SK-N-MC (cell line): ENCODE data around the gene UPF1.

Experiments used
- DNase-seq: peaks from one replicate; pipeline ENCODE4 v3.0.0-alpha.2; 2011; ENCODE audit warnings: low read depth, low spot score
- H3K27ac ChIP-seq: fragments of 200-600 bp; sonication (generic); 2 replicates; pipeline ENCODE4 v1.5.1; 2016; ENCODE audit warnings: mixed run types
- H3K36me3 ChIP-seq: fragments of 200-600 bp; sonication (generic); 2 replicates; pipeline ENCODE4 v1.6.1; 2017; ENCODE audit warnings: antibody characterized with exemption, low read length, mixed read lengths; ENCODE audit not compliant: insufficient read depth
- H3K4me3 ChIP-seq: fragments of 200-600 bp; sonication (generic); 2 replicates; pipeline ENCODE4 v1.5.1; 2016
- H3K9ac ChIP-seq: fragments of 200-600 bp; sonication (generic); 2 replicates; pipeline ENCODE4 v1.8.0; 2017; ENCODE audit warnings: mixed run types, mixed read lengths; ENCODE audit not compliant: insufficient read length
- H3K9me3 ChIP-seq: fragments of 200-600 bp; sonication (generic); 2 replicates; pipeline ENCODE4 v1.6.1; 2017; ENCODE audit warnings: low read depth, mild to moderate bottlenecking, antibody characterized with exemption, low read length, moderate library complexity, mixed read lengths
- EZH2 ChIP-seq: fragments of 200-600 bp; sonication (generic); IDR thresholded peaks from one replicate; pipeline ENCODE4 v1.6.1; 2017; ENCODE audit warnings: antibody characterized with exemption
- FOXP2 ChIP-seq: optimal IDR thresholded peaks from 2 replicates; pipeline ENCODE3; 2011; ENCODE audit warnings: mild to moderate bottlenecking, moderate library complexity; ENCODE audit not compliant: insufficient read depth; ENCODE audit errors: extremely low read length, control extremely low read depth
- POLR2AphosphoS5 ChIP-seq: IDR thresholded peaks from 2 replicates; pipeline ENCODE4 v1.6.1; 2012; ENCODE audit warnings: mild to moderate bottlenecking, low read depth, low read length, borderline replicate concordance

Gene UPF1

DNA sequence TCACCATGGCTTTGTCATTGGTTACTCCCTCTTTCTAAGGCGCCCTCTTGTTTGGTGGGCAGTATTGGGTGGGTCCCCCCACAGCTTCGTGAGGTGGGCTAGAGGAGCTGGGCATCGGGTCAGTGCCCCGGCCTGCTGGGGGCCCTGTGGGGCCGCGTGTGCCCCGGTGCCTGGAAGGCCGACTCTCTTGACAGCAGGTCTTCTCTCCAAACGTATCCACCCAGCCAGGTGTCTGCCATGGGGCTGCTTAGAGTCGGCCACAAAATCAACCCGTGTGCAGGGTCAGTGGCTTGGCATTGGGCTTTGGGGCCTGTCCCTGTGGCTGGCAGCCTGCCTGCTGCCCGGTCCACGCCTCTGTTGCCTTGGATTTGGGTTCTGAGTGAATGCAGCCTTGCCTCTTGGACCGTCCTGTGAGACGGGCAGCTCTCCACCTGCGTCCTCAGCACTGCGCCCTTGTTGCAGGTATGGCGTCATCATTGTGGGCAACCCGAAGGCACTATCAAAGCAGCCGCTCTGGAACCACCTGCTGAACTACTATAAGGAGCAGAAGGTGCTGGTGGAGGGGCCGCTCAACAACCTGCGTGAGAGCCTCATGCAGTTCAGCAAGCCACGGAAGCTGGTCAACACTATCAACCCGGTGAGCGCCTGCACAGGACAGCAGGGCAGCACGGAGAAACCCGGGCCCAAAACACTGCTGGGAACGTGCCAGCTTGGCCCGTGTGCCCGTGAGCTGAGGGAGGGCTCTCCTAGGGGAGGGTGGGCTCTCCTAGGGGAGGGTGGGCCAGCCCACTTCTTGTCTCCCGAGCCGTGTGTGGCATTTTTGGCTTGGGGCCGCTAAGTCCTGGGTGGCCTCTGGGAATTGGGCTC lies 31.4 kb downstream of the UPF1 start:
- no peak overlapping the region for H3K4me3 ChIP-seq
- H3K36me3 ChIP-seq: peaks cover 82% of the 10 kb centered on the region
- TF ChIP-seq FOXP2: no peak
- no peak for DNase-seq
- no peak overlapping the region for H3K27ac ChIP-seq
- no peak overlapping the region for H3K9ac ChIP-seq
- no peaks in the 10 kb centered on the region for H3K9me3 ChIP-seq

- Histone ChIP-seq H3K9ac (no peak overlapping the region), H3K4me3 (no peak overlapping the region), H3K27ac (no peak overlapping the region), H3K36me3 (peaks cover 78% of the 10 kb centered on the region), H3K9me3 (no peaks in the 10 kb centered on the region)
- TF ChIP-seq POLR2AphosphoS5: no peak
- no peak for TF ChIP-seq FOXP2
- TF ChIP-seq EZH2: no peak
- DNase-seq: no peak
These were observed 32.1 kb downstream of the UPF1 start for GRCh38 chr19:18863843-18864362.

GRCh38 chr19:18865106-18865972 lies 33.6 kb downstream of the UPF1 start:
- no peak overlapping the region for H3K27ac ChIP-seq
- H3K4me3 ChIP-seq: no peak overlapping the region
- TF ChIP-seq POLR2AphosphoS5 (no peak), EZH2 (no peak), FOXP2 (no peak)
- H3K36me3 ChIP-seq: peaks cover 64% of the 10 kb centered on the region
- no peak for DNase-seq
- no peak overlapping the region for H3K9ac ChIP-seq
- H3K9me3 ChIP-seq: no peaks in the 10 kb centered on the region

DNA sequence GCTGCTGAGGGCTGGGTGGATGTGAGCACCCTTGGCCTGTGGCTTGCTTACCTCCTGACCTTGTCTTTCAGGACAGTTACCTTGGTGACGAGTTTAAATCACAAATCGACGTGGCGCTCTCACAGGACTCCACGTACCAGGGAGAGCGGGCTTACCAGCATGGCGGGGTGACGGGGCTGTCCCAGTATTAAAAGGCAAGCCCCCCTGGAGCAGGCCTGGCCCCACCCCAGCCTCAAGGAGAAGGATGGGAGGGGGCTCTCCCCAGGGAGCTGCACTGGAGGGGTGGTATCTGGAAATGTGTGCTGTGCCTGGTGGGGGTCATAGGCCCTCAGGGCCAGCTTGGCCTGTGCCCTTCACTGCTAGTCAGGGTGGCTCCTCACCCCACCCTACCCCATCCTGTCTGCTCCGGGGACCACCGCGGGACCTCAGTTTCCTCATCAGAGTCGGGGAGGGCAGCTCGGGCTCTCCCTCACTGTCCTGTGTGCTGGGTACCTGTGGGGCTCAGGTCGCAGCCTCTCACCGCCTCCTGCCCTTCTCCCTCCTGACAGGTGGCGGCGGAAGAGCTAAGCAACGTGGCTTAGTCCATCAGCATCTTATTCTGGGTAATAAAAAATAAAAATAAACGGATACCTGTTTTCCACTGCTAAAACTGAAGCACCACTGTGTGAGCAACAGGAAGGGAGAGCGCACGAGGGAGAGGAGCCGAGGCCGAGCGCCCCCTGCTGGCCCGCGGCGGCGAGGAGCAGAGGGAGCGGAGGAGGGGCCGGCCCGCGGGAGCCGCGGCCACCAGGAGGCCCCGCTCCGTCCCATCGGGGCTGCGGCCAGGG lies 34.4 kb downstream of the UPF1 start:
- no peak for DNase-seq
- Histone ChIP-seq H3K36me3 (peaks cover 55% of the 10 kb centered on the region), H3K4me3 (no peak overlapping the region), H3K9ac (no peak overlapping the region), H3K27ac (no peak overlapping the region), H3K9me3 (no peaks in the 10 kb centered on the region)
- no peak for TF ChIP-seq POLR2AphosphoS5
- no peak for TF ChIP-seq FOXP2
- TF ChIP-seq EZH2: no peak

- DNase-seq: no peak
- H3K4me3 ChIP-seq: no peak overlapping the region
- H3K9me3 ChIP-seq: no peaks in the 10 kb centered on the region
- peaks cover 51% of the 10 kb centered on the region; the same call in 1 of the 2 replicates for H3K36me3 ChIP-seq
- H3K27ac ChIP-seq: 0 out of 2 replicates have a peak overlapping the region, but pooled peaks have one; percentile 7
- no peak overlapping the region for H3K9ac ChIP-seq
- TF ChIP-seq FOXP2: no peak
- TF ChIP-seq POLR2AphosphoS5: no peak; the same call in 1 of the 2 replicates
- no peak for TF ChIP-seq EZH2
These were observed 35.0 kb downstream of the UPF1 start for GRCh38 chr19:18866800-18867123.

- no peak for DNase-seq
- no peak for TF ChIP-seq EZH2
- no peak for TF ChIP-seq FOXP2
- TF ChIP-seq POLR2AphosphoS5: no peak
- Histone ChIP-seq H3K9me3 (no peaks in the 10 kb centered on the region), H3K9ac (no peak overlapping the region), H3K27ac (0 out of 2 replicates have a peak overlapping the region, but pooled peaks have one; percentile 7), H3K4me3 (no peak overlapping the region), H3K36me3 (peaks cover 47% of the 10 kb centered on the region; the same call in 1 of the 2 replicates)
These were observed 35.4 kb downstream of the UPF1 start for GRCh38 chr19:18867199-18867598.

DNA sequence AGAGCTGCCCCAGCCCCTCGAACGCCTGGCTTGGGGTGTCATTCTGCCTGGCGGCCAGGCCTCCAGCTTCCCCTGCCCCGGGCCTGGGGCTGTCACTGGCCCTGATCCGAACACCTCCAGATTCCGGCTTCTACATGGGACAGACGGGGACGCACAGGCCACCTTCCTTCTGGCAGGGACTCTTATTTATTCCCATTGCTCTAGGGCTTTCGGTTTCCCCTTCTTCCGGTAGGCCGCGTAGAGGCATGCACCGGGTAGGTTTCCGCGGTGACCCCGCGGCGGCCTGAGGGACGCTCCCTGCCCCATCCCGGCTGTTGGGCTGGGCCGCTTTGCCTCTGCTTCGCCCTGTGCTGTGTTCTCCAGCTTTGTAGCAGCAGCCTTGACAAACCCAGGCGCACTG lies 36.0 kb downstream of the UPF1 start:
- H3K9me3 ChIP-seq: no peaks in the 10 kb centered on the region
- no peak overlapping the region for H3K4me3 ChIP-seq
- TF ChIP-seq POLR2AphosphoS5: no peak
- TF ChIP-seq EZH2: no peak
- TF ChIP-seq FOXP2: no peak
- no peak overlapping the region for H3K9ac ChIP-seq
- no peak for DNase-seq
- H3K27ac ChIP-seq: 0 out of 2 replicates have a peak overlapping the region, but pooled peaks have one; percentile 13
- peaks cover 45% of the 10 kb centered on the region; the same call in 1 of the 2 replicates for H3K36me3 ChIP-seq

DNA sequence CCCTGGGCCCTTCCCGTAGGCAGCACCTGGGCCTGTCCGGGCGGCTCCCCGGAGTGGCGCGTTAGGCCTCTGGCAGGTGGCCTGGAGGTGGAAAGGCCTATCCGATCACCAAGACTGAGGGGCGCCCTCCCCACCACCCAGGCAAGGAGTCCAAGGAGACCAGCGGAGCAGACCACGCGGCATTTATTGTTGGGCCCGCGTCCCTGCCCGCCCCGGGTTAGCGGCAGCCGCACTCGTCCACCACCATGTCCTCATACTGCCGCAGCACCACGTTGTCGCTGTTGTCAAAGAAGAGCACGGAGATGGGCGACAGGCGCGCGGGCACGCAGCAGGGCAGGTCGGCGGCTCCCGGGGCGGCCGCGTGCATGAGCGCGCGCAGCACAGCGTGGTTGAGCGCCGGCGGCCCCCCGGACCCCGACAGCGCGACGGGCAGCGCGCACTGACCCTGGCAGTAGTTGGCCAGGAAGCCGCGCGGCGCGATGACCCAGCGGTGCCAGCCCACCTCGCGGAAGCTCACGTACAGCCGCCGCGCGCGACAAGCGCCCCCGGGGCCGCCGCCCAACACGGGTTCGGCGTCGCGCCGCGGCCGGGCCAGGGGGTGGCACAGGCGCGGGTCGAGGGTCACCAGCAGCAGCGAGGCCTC lies 36.7 kb downstream of the UPF1 start:
- Histone ChIP-seq H3K9me3 (no peaks in the 10 kb centered on the region), H3K9ac (no peak overlapping the region), H3K36me3 (peaks cover 41% of the 10 kb centered on the region; the same call in 1 of the 2 replicates), H3K27ac (no peak overlapping the region), H3K4me3 (no peak overlapping the region)
- DNase-seq: no peak
- TF ChIP-seq EZH2 (no peak), FOXP2 (no peak)
